ENCODE data around the gene GSTM2.

GSTM2 gene

GRCh38 chr1:109641861-109642260 lies 26.0 kb upstream of the GSTM2 start:
- TF ChIP-seq ZNF654 (tag by site-specific recombination; IDR thresholded peaks at IDR 0.05; ENCODE audit: low read depth), result no peak
- no peak for TF ChIP-seq KLF9 (tag by site-specific recombination; IDR thresholded peaks at IDR 0.05; ENCODE audit: low read depth)
- no peak overlapping the region for H3K27ac ChIP-seq (ENCODE audit: extremely low read depth, low read depth, low read length)
- no peaks in the 10 kb centered on the region for H3K9me3 ChIP-seq (ENCODE audit: control insufficient read depth, insufficient read depth, low read depth, low read length)
- ChIA-PET POLR2A (interaction anchor here (1.5 kb wide), 1 partner anchor 130 kb away, joined by 4 read pairs; no protein-coding TSS in a partner anchor), CTCF (interaction anchor here (0.6 to 11.3 kb wide), 14 partner anchors 9 to 695 kb away, joined by 3 to 345 read pairs (median 4); partner anchors contain the start of gene AHCYL1)
- no peaks in the 10 kb centered on the region for H3K4me1 ChIP-seq (ENCODE audit: control insufficient read depth, insufficient read depth, low read length)
- H3K4me3 ChIP-seq (ENCODE audit: low read depth, low read length), result no peak overlapping the region
- no peaks in the 10 kb centered on the region for H3K36me3 ChIP-seq (ENCODE audit: control insufficient read depth in 2 of 2, insufficient read depth in 1 of 2, low read length in 2 of 2)

- H3K4me1 ChIP-seq (ENCODE audit: control insufficient read depth, insufficient read depth, low read length), result no peaks in the 10 kb centered on the region
- H3K9me3 ChIP-seq (ENCODE audit: control insufficient read depth, insufficient read depth, low read depth, low read length), result no peaks in the 10 kb centered on the region
- H3K36me3 ChIP-seq (ENCODE audit: control insufficient read depth in 2 of 2, insufficient read depth in 1 of 2, low read length in 2 of 2), result no peaks in the 10 kb centered on the region
- ChIA-PET CTCF (interaction anchor here (0.6 to 11.3 kb wide), 17 partner anchors 8 to 357 kb away, joined by 3 to 345 read pairs (median 4); partner anchors contain the start of gene AHCYL1), POLR2A (no interaction called here)
- no peak overlapping the region for H3K4me3 ChIP-seq (ENCODE audit: low read depth, low read length)
- no peak overlapping the region for H3K27ac ChIP-seq (ENCODE audit: extremely low read depth, low read depth, low read length)
- TF ChIP-seq ZBTB6 (tag by site-specific recombination; IDR thresholded peaks at IDR 0.05), result no peak
- no peak for TF ChIP-seq ZFP37 (tag by site-specific recombination; IDR thresholded peaks at IDR 0.05)
- no peak for TF ChIP-seq BCL11B (tag by site-specific recombination; IDR thresholded peaks at IDR 0.05; ENCODE audit: low read depth)
Measured at GRCh38 chr1:109642626-109643025, 25.2 kb upstream of the GSTM2 start.

GRCh38 chr1:109643385-109644230 lies 24.2 kb upstream of the GSTM2 start:
- POLR2A ChIA-PET, result no interaction called here
- no peaks in the 10 kb centered on the region for H3K4me1 ChIP-seq (ENCODE audit: control insufficient read depth, insufficient read depth, low read length)
- H3K9me3 ChIP-seq (ENCODE audit: control insufficient read depth, insufficient read depth, low read depth, low read length), result no peaks in the 10 kb centered on the region
- H3K36me3 ChIP-seq (ENCODE audit: control insufficient read depth in 2 of 2, insufficient read depth in 1 of 2, low read length in 2 of 2), result no peaks in the 10 kb centered on the region
- CTCF ChIA-PET, result interaction anchor here (0.6 to 11.3 kb wide), 26 partner anchors 7 to 941 kb away, joined by 3 to 345 read pairs (median 4); partner anchors contain the start of gene AHCYL1
- H3K4me3 ChIP-seq (ENCODE audit: low read depth, low read length), result no peak overlapping the region
- no peak overlapping the region for H3K27ac ChIP-seq (ENCODE audit: extremely low read depth, low read depth, low read length)
- TF ChIP-seq ZNF830 (tag by site-specific recombination; IDR thresholded peaks at IDR 0.05; ENCODE audit: low read depth) (no peak), ZNF155 (tag by site-specific recombination; IDR thresholded peaks at IDR 0.05) (no peak), ZNF626 (tag by site-specific recombination; IDR thresholded peaks at IDR 0.05) (no peak), KLF10 (tag by site-specific recombination; IDR thresholded peaks at IDR 0.05) (no peak), CTCF (tag by site-specific recombination; IDR thresholded peaks at IDR 0.05) (peak; percentile 89), ZNF560 (tag by site-specific recombination; IDR thresholded peaks at IDR 0.05; ENCODE audit: borderline replicate concordance) (no peak), GLI2 (tag by site-specific recombination; IDR thresholded peaks at IDR 0.05; ENCODE audit: borderline replicate concordance, low read depth) (no peak), ZBTB17 (tag by site-specific recombination; IDR thresholded peaks at IDR 0.05) (peak; percentile 70), ZNF518A (tag by site-specific recombination; conservative IDR thresholded peaks at IDR 0.05; ENCODE audit: low read depth) (no peak), ZNF394 (tag by site-specific recombination; IDR thresholded peaks at IDR 0.05; ENCODE audit: borderline replicate concordance) (peak; percentile 17; the same call in 1 of the 2 replicates), MYNN (tag by site-specific recombination; IDR thresholded peaks at IDR 0.05; ENCODE audit: borderline replicate concordance) (no peak), ZNF239 (tag by site-specific recombination; IDR thresholded peaks at IDR 0.05) (no peak), ZNF791 (tag by site-specific recombination; IDR thresholded peaks at IDR 0.05) (no peak), ZNF692 (tag by site-specific recombination; IDR thresholded peaks at IDR 0.05) (0 out of 2 replicates have a peak, but pooled peaks have one; percentile 30), ZNF621 (tag by site-specific recombination; IDR thresholded peaks at IDR 0.05) (no peak)

All from HEK293 (cell line).